Measurements from ENCODE around the gene CLCN7.
A peak's percentile ranks its signal among the peaks of the same experiment; 100 is the strongest.

Gene CLCN7

GRCh38 chr16:1474796-1475551 lies at the start of gene CLCN7:
Gene CLCN7 (minus strand): TSS chr16:1475028. CDS start chr16:1474974, 54 bp downstream.
- DNase-seq (ENCODE audit: low read depth in 2 of 2): peak; percentile 78 to 85

- DNase-seq (ENCODE audit: low read depth in 2 of 2): no peak
Measured at GRCh38 chr16:1524366-1524765, 49.5 kb upstream of the CLCN7 start.

GRCh38 chr16:1523581-1524245 lies 48.9 kb upstream of the CLCN7 start:
- no peak for DNase-seq (ENCODE audit: low read depth in 2 of 2)

GRCh38 chr16:1520461-1520860 lies 45.6 kb upstream of the CLCN7 start:
- DNase-seq (ENCODE audit: low read depth in 2 of 2): no peak

- no peak for DNase-seq (ENCODE audit: low read depth in 2 of 2)
Measured at GRCh38 chr16:1519831-1520230, 45.0 kb upstream of the CLCN7 start.

GRCh38 chr16:1518626-1519135 lies 43.9 kb upstream of the CLCN7 start:
- no peak for DNase-seq (ENCODE audit: low read depth in 2 of 2)

GRCh38 chr16:1514507-1514906 lies 39.7 kb upstream of the CLCN7 start:
- no peak for DNase-seq (ENCODE audit: low read depth in 2 of 2)

- DNase-seq (ENCODE audit: low read depth in 2 of 2): no peak
Measured at GRCh38 chr16:1512774-1513173, 37.9 kb upstream of the CLCN7 start.

GRCh38 chr16:1511662-1512569 lies 37.1 kb upstream of the CLCN7 start:
- no peak for DNase-seq (ENCODE audit: low read depth in 2 of 2)

- no peak for DNase-seq (ENCODE audit: low read depth in 2 of 2)
Measured at GRCh38 chr16:1510941-1511351, 36.1 kb upstream of the CLCN7 start.

GRCh38 chr16:1510272-1510671 lies 35.4 kb upstream of the CLCN7 start:
- DNase-seq (ENCODE audit: low read depth in 2 of 2): no peak

GRCh38 chr16:1509307-1510221 lies 34.7 kb upstream of the CLCN7 start:
- DNase-seq (ENCODE audit: low read depth in 2 of 2): no peak

- DNase-seq (ENCODE audit: low read depth in 2 of 2): no peak
Measured at GRCh38 chr16:1508494-1509187, 33.8 kb upstream of the CLCN7 start.

- no peak for DNase-seq (ENCODE audit: low read depth in 2 of 2)
Measured at GRCh38 chr16:1506494-1507213, 31.8 kb upstream of the CLCN7 start.

GRCh38 chr16:1505912-1506311 lies 31.1 kb upstream of the CLCN7 start:
- DNase-seq (ENCODE audit: low read depth in 2 of 2): no peak

- DNase-seq (ENCODE audit: low read depth in 2 of 2): no peak
Measured at GRCh38 chr16:1505073-1505844, 30.4 kb upstream of the CLCN7 start.

- DNase-seq (ENCODE audit: low read depth in 2 of 2): no peak
Measured at GRCh38 chr16:1503110-1503955, 28.5 kb upstream of the CLCN7 start.
